A549 treated with ZK216348 at 1 μM for 4 hours (cell line): Measurements from ENCODE around the gene SCD. TPM values are rescaled to one million over a fixed set of nuclear protein-coding genes. Genes with fewer than 3 reads are reported as not detected.

ENCODE experiments used
- total RNA-seq: library from RNA; stranded (reverse); fragments of 200-300 nt; extraction: Qiagen RNA extraction; gene quantifications from 5 replicates; pipeline ENCODE4 v1.2.3, GENCODE V29; 2022; ENCODE audit warnings: low read depth

Gene SCD
- total RNA-seq = 134 to 202 TPM (median 182 TPM) in 5 replicates

GRCh38 chr10:100346765-100347567, at the start of gene SCD:
TSS of gene SCD (plus strand) at chr10:100347233. CDS start at chr10:100347505, 272 bp downstream.

DNA sequence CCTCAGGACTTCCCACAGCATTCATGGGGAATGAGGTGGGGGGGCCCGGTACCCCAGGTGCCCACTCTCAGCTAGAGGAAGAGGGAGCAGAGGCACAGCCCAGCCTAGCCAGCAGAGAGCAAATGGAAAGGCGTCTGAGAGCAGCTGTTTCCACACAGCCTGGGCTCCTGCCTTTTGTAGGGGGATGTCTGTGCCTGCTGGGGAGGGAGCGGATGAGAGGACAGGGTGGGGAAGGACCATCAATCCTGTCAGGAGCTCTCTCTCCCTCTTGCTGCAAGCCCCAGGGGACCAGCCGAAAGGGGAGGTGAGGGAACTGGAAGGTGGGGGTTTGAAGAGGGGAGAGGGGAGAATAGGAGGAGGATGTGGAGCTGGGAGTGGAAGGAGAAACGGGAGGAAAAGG, 17.0 kb upstream of the SCD start, which contains the start of gene PKD2L1:
PKD2L1 (minus strand) TSS at position 150 of the 400 bp plus-strand sequence; CDS start at position 25, 125 bp downstream.

Other genes starting within 250 kb of the SCD start
- gene ERLIN1, start 161.2 kb upstream of the SCD start, total RNA-seq = 49.4 to 68.2 TPM (median 52.4 TPM) in 5 replicates
- gene CHUK, start 117.6 kb upstream of the SCD start, total RNA-seq = 14.2 to 23.3 TPM (median 21.4 TPM) in 5 replicates
- 19.9 to 27.3 TPM (median 22.2 TPM) in 5 replicates for gene CWF19L1, start 79.6 kb upstream of the SCD start, total RNA-seq
- gene BLOC1S2, start 60.6 kb upstream of the SCD start, total RNA-seq = 90.1 to 139 TPM (median 93.2 TPM) in 5 replicates
- gene PKD2L1, start 17.0 kb upstream of the SCD start, total RNA-seq = 0.06 to 0.12 TPM in 2 of 5 replicates, not detected in the others
- 0.07 TPM in 1 of 5 replicates, not detected in the others for gene WNT8B, start 115.8 kb downstream of the SCD start, total RNA-seq
- gene SEC31B, start 172.6 kb downstream of the SCD start, total RNA-seq = 0.87 to 3.4 TPM (median 2.5 TPM) in 5 replicates
- 233 to 319 TPM (median 265 TPM) in 5 replicates for gene NDUFB8, start 182.6 kb downstream of the SCD start, total RNA-seq
- 12.1 to 21.7 TPM (median 18.3 TPM) in 5 replicates for gene HIF1AN, start 188.7 kb downstream of the SCD start, total RNA-seq